ENCODE data around the gene TAP2. TPM values are rescaled to one million over a fixed set of nuclear protein-coding genes. Genes with fewer than 3 reads are reported as not detected.
"Not testable (repeated sequence)": the region's sequence is repeated elsewhere in the genome, so short reads cannot be mapped to it uniquely, and the experiment has no call there.

TAP2 gene
- total and polyA plus RNA-seq, 2 experiments from 2014 or later: 2.1 to 2.6 TPM

DNA sequence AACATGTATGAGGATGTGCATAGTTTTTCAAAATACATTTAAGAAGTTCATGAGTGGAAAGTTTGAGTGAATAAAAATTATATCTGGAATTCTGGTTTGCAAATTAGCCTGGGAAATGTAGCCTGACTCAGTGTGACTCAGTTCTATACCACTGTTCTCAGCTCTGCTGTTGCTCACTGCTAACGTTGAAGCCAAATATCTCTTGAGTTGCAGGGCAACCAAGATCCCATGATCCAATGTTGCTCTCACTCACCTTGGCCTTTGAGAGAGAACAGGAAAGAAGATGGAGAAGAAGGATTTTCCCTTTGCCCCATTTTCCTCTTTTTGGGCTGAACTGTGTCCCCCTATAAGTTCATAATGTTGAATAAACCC, 44.3 kb upstream of the TAP2 start:
- H3K4me1 ChIP-seq (ENCODE audit: low read depth): no peaks in the 10 kb centered on the region
- H3K27me3 ChIP-seq: no peaks in the 10 kb centered on the region
- no peak for TF ChIP-seq CTCF (IDR thresholded peaks at IDR 0.05; ENCODE audit: low read depth, low read length)
- no peak overlapping the region for H3K27ac ChIP-seq
- H3K36me3 ChIP-seq: no peaks in the 10 kb centered on the region
- DNase-seq (ENCODE audit: low read depth in 1 of 2, low spot score in 1 of 2): peak in 1 of 2 donors; percentile 20
- H3K9me3 ChIP-seq (ENCODE audit: low read depth): no peaks in the 10 kb centered on the region
- no peak overlapping the region for H3K4me3 ChIP-seq

DNA sequence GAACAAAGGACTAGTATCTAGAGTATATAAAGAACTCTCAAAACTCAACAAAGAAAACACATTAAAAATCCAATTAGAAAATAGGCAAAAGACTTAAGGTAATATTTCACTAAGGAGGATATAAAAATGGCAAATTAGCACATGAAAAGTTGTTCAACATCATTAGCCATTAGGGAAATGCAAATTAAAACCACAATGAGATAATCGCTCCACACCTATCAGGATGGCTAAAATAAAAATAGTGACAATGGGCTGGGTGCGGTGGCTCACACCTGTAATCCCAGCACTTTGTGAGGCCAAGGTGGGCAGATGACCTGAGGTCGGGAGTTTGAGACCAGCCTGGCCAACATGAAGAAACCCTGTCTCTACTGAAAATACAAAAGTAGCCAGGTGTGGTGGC, 42.4 kb upstream of the TAP2 start:
- H3K4me1 ChIP-seq (ENCODE audit: low read depth); DNase-seq (ENCODE audit: low read depth in 1 of 2, low spot score in 1 of 2); H3K27me3 ChIP-seq; H3K36me3 ChIP-seq; H3K27ac ChIP-seq; H3K4me3 ChIP-seq; H3K9me3 ChIP-seq (ENCODE audit: low read depth): not testable (repeated sequence)

DNA sequence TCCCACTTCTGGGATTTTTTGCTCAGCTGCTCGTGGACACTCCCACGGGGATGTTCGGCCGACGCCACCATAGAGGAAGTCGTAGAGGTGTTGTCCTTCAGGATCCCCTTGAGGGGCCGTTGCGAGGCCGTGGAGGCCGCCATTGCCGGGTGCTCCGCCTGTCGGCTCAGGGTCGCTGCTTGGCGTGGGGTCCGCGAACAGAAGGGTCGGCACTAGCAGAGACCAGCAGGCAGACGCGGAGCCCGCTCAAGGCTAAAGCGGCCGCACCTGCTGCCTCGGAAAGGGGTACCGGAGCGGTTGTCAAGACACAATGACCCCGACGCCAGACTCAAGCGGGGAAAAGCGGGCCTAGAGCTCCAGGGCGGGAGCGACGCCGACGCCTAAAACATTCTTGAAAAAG, 41.2 kb upstream of the TAP2 start:
- no peaks in the 10 kb centered on the region for H3K9me3 ChIP-seq (ENCODE audit: low read depth)
- no peak overlapping the region for H3K27ac ChIP-seq
- H3K36me3 ChIP-seq: no peaks in the 10 kb centered on the region
- DNase-seq (ENCODE audit: low read depth in 1 of 2, low spot score in 1 of 2): no peak
- no peaks in the 10 kb centered on the region for H3K4me1 ChIP-seq (ENCODE audit: low read depth)
- H3K4me3 ChIP-seq: no peak overlapping the region
- no peaks in the 10 kb centered on the region for H3K27me3 ChIP-seq
- no peak for TF ChIP-seq CTCF (IDR thresholded peaks at IDR 0.05; ENCODE audit: low read depth, low read length)

DNA sequence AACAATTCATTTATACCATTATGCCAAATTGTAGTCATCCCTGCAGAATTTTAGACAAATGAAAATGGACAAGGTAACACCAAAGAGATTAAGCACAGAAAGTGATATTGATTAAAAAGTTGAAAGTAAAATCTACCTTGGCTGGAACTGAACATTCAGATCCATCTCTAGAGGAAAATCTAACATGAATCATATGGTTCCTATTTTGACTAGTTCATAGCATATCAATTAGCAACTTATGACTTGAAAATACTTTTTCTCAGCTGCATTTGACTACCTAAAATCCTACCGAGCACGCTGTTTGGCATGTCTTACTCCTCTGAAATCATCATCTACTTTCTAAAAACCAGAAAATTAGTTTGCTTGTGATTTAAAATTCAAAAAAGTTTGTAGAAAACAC, 38.1 kb upstream of the TAP2 start:
- Histone ChIP-seq H3K27me3 (no peaks in the 10 kb centered on the region), H3K27ac (no peak overlapping the region), H3K4me1 (ENCODE audit: low read depth) (no peaks in the 10 kb centered on the region), H3K36me3 (no peaks in the 10 kb centered on the region), H3K4me3 (no peak overlapping the region), H3K9me3 (ENCODE audit: low read depth) (no peaks in the 10 kb centered on the region)
- no peak for DNase-seq (ENCODE audit: low read depth in 1 of 2, low spot score in 1 of 2)
- TF ChIP-seq CTCF (IDR thresholded peaks at IDR 0.05; ENCODE audit: low read depth, low read length): no peak

DNA sequence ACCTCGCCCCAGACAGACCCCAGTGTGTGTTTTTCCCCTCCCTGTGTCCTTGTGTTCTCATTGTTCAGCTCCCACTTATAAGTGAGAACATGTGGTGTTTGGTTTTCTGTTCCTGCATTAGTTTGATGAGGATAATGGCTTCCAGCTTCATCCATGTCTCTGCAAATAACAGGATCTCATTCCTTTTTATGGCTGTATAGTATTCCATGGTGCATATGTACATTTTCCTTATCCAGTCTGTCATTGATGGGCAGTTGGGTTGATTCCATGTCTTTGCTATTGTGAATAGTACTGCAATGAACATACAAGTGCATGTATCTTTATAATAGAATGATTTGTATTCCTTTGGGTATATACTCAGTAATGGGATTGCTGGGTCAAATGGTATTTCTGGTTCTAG, 35.4 kb upstream of the TAP2 start:
- DNase-seq (ENCODE audit: low read depth in 1 of 2, low spot score in 1 of 2); H3K27ac ChIP-seq; H3K36me3 ChIP-seq; H3K4me3 ChIP-seq; H3K4me1 ChIP-seq (ENCODE audit: low read depth); H3K9me3 ChIP-seq (ENCODE audit: low read depth): not testable (repeated sequence)
- H3K27me3 ChIP-seq: peaks cover 14% of the 10 kb centered on the region

DNA sequence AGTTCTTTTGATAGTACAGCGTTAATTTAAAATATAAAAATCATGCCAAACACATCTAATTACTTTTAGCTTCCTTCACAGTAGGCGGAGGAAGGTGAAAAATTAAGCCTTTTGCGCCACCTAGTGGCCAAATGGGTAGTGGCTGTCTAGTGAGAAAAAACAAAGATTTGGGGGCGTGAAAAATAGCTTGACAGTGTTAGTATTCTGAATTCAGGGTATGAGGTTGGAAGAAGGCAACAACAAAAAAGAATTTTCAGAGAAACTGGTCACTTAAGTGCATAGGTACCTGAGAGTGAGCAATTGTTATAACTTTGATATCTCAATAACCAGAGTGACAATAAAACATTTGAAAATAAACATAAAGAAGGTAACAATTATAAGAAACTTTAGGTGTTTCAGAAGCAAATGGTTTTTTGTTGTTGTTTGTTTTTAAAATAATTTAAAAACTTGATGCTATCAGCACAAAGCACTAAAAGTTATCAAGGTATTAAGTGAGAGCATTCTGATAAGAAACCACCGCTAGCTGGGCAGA, 29.8 kb upstream of the TAP2 start:
- no peaks in the 10 kb centered on the region for H3K36me3 ChIP-seq
- peak; percentile 80 to 82 for DNase-seq (ENCODE audit: low read depth in 1 of 2, low spot score in 1 of 2)
- TF ChIP-seq CTCF (IDR thresholded peaks at IDR 0.05; ENCODE audit: low read depth, low read length): peak; percentile 84
- no peak overlapping the region for H3K4me3 ChIP-seq
- no peaks in the 10 kb centered on the region for H3K4me1 ChIP-seq (ENCODE audit: low read depth)
- H3K9me3 ChIP-seq (ENCODE audit: low read depth): no peaks in the 10 kb centered on the region
- no peak overlapping the region for H3K27ac ChIP-seq
- H3K27me3 ChIP-seq: peaks cover 42% of the 10 kb centered on the region

Data from cardiac muscle cell (in vitro differentiated cells and primary cell).